Mesendoderm (in vitro differentiated cells): ENCODE data around the gene BANF2.

Source experiments
- DNase-seq: peaks from one replicate; pipeline ENCODE4 v3.0.0; 2013
- H2AK5ac ChIP-seq: 2 replicates; pipeline ENCODE4 v1.6.1; 2013; ENCODE audit warnings: low read length, inconsistent platforms
- H2BK120ac ChIP-seq: 2 replicates; pipeline ENCODE4 v1.6.1; 2013; ENCODE audit warnings: low read depth, mild to moderate bottlenecking, low read length, moderate library complexity, mixed read lengths
- H2BK15ac ChIP-seq: replicated peaks from 2 replicates; pipeline ENCODE4 v1.6.1; 2013; ENCODE audit warnings: low read depth, mild to moderate bottlenecking, moderate library complexity
- H2BK5ac ChIP-seq: 2 replicates; pipeline ENCODE4 v1.6.1; 2013; ENCODE audit warnings: low read length, inconsistent platforms
- H3K18ac ChIP-seq: 2 replicates; pipeline ENCODE4 v1.6.1; 2013; ENCODE audit warnings: mild to moderate bottlenecking, low read length, mixed read lengths
- H3K23ac ChIP-seq: one replicate; pipeline ENCODE4 v1.6.1; 2013; ENCODE audit warnings: low read length
- H3K27ac ChIP-seq: 2 replicates; pipeline ENCODE4 v1.5.1; 2013; ENCODE audit warnings: low read depth, mild to moderate bottlenecking, inconsistent platforms, low read length, moderate library complexity
- H3K27me3 ChIP-seq: 2 replicates; pipeline ENCODE4 v1.6.1; 2013; ENCODE audit warnings: low read length, control low read depth, mild to moderate bottlenecking, inconsistent platforms; ENCODE audit not compliant: insufficient read depth, poor library complexity
- H3K36me3 ChIP-seq: 2 replicates; pipeline ENCODE4 v1.6.1; 2013; ENCODE audit warnings: low read length, inconsistent platforms; ENCODE audit not compliant: control insufficient read depth, insufficient read depth
- H3K4ac ChIP-seq: one replicate; pipeline ENCODE4 v1.6.1; 2013; ENCODE audit warnings: low read depth, mild to moderate bottlenecking, low read length, moderate library complexity
- H3K4me1 ChIP-seq: 2 replicates; pipeline ENCODE4 v1.6.1; 2013; ENCODE audit warnings: low read depth, low read length, inconsistent platforms; ENCODE audit not compliant: control insufficient read depth
- H3K4me2 ChIP-seq: 2 replicates; pipeline ENCODE4 v1.6.1; 2013; ENCODE audit warnings: low read length
- H3K4me3 ChIP-seq: 2 replicates; pipeline ENCODE4 v1.5.1; 2013; ENCODE audit warnings: mild to moderate bottlenecking, low read length
- H3K56ac ChIP-seq: one replicate; pipeline ENCODE4 v1.6.1; 2013; ENCODE audit warnings: low read length
- H3K79me1 ChIP-seq: 2 replicates; pipeline ENCODE4 v1.6.1; 2013; ENCODE audit warnings: low read length, inconsistent platforms
- H3K79me2 ChIP-seq: 2 replicates; pipeline ENCODE4 v1.6.1; 2013; ENCODE audit warnings: mild to moderate bottlenecking, low read length; ENCODE audit not compliant: control insufficient read depth, insufficient read depth
- H3K9ac ChIP-seq: 2 replicates; pipeline ENCODE4 v1.6.1; 2013; ENCODE audit warnings: low read length, inconsistent platforms
- H4K5ac ChIP-seq: one replicate; pipeline ENCODE4 v1.6.1; 2013; ENCODE audit warnings: low read length
- H4K8ac ChIP-seq: one replicate; pipeline ENCODE4 v1.6.1; 2013; ENCODE audit warnings: low read depth, mild to moderate bottlenecking, control low read depth, low read length, moderate library complexity
- WGBS: extraction: QIAGEN DNeasy Blood & Tissue Kit; methylation state at CpG from one replicate; pipeline ENCODE4 v1.1.7; 2013; ENCODE audit warnings: low lambda C conversion rate, missing lambda C conversion rate; ENCODE audit not compliant: insufficient coverage; ENCODE audit errors: extremely low coverage; 5-methylcytosine and 5-hydroxymethylcytosine counted together

BANF2 gene

GRCh38 chr20:17714597-17714996 lies 14.8 kb downstream of the BANF2 start:
- Histone ChIP-seq H2BK15ac (no peak overlapping the region), H4K5ac (no peak overlapping the region), H3K79me2 (no peaks in the 10 kb centered on the region), H2BK120ac (no peak overlapping the region), H3K36me3 (no peaks in the 10 kb centered on the region), H3K27me3 (no peaks in the 10 kb centered on the region), H3K4ac (no peak overlapping the region), H3K18ac (no peak overlapping the region), H4K8ac (no peak overlapping the region), H3K23ac (no peak overlapping the region), H3K9ac (no peak overlapping the region), H3K4me1 (peaks cover 2% of the 10 kb centered on the region), H3K79me1 (no peaks in the 10 kb centered on the region), H2AK5ac (no peak overlapping the region), H3K4me2 (no peak overlapping the region), H2BK5ac (no peak overlapping the region), H3K27ac (no peak overlapping the region), H3K4me3 (no peak overlapping the region), H3K56ac (no peak overlapping the region)
- no CpG with 5 or more reads among the region's 1 CpG for WGBS
- DNase-seq = no peak

- no peak for DNase-seq
- H2BK120ac ChIP-seq = no peak overlapping the region
- no CpG with 5 or more reads among the region's 5 CpGs for WGBS
These were observed 15.3 kb downstream of the BANF2 start for GRCh38 chr20:17715075-17715474.

GRCh38 chr20:17716331-17716730 lies 16.6 kb downstream of the BANF2 start:
- DNase-seq = no peak
- H4K8ac ChIP-seq = no peak overlapping the region
- H4K5ac ChIP-seq = no peak overlapping the region
- no peak overlapping the region for H3K56ac ChIP-seq
- H3K36me3 ChIP-seq = no peaks in the 10 kb centered on the region
- H3K23ac ChIP-seq = no peak overlapping the region
- no peaks in the 10 kb centered on the region for H3K79me1 ChIP-seq
- no peak overlapping the region for H3K4me2 ChIP-seq
- no peak overlapping the region for H3K9ac ChIP-seq
- H3K27ac ChIP-seq = no peak overlapping the region
- no peaks in the 10 kb centered on the region for H3K79me2 ChIP-seq
- H2BK15ac ChIP-seq = no peak overlapping the region
- WGBS = no CpG with 5 or more reads among the region's 7 CpGs
- no peak overlapping the region for H3K4ac ChIP-seq
- no peak overlapping the region for H2AK5ac ChIP-seq
- H3K27me3 ChIP-seq = no peaks in the 10 kb centered on the region
- no peak overlapping the region for H3K18ac ChIP-seq
- H3K4me3 ChIP-seq = no peak overlapping the region
- H2BK5ac ChIP-seq = no peak overlapping the region
- no peak overlapping the region for H2BK120ac ChIP-seq
- H3K4me1 ChIP-seq = no peaks in the 10 kb centered on the region

More at GRCh38 chr20:17715075-17715474, 15.3 kb downstream of the BANF2 start:
- H3K36me3 ChIP-seq = no peaks in the 10 kb centered on the region
- no peak overlapping the region for H3K4me3 ChIP-seq
- no peak overlapping the region for H2AK5ac ChIP-seq
- no peaks in the 10 kb centered on the region for H3K27me3 ChIP-seq
- H4K8ac ChIP-seq = no peak overlapping the region
- no peak overlapping the region for H3K23ac ChIP-seq
- H3K27ac ChIP-seq = no peak overlapping the region
- H3K79me2 ChIP-seq = no peaks in the 10 kb centered on the region
- no peak overlapping the region for H4K5ac ChIP-seq
- H3K18ac ChIP-seq = no peak overlapping the region
- no peak overlapping the region for H3K4me2 ChIP-seq
- no peaks in the 10 kb centered on the region for H3K79me1 ChIP-seq
- H2BK5ac ChIP-seq = no peak overlapping the region
- no peak overlapping the region for H3K56ac ChIP-seq
- H2BK15ac ChIP-seq = no peak overlapping the region
- no peak overlapping the region for H3K9ac ChIP-seq
- H3K4me1 ChIP-seq = peaks cover 2% of the 10 kb centered on the region
- H3K4ac ChIP-seq = no peak overlapping the region

- Histone ChIP-seq H3K4ac (no peak overlapping the region), H3K23ac (no peak overlapping the region), H2BK15ac (no peak overlapping the region), H3K79me1 (no peaks in the 10 kb centered on the region), H3K4me2 (no peak overlapping the region), H2BK120ac (no peak overlapping the region), H4K5ac (no peak overlapping the region), H3K4me3 (no peak overlapping the region), H3K18ac (no peak overlapping the region), H2AK5ac (no peak overlapping the region), H3K27ac (no peak overlapping the region), H3K27me3 (no peaks in the 10 kb centered on the region), H4K8ac (no peak overlapping the region), H3K79me2 (no peaks in the 10 kb centered on the region), H3K4me1 (no peaks in the 10 kb centered on the region), H3K36me3 (no peaks in the 10 kb centered on the region), H2BK5ac (no peak overlapping the region), H3K9ac (no peak overlapping the region), H3K56ac (no peak overlapping the region)
- no CpG with 5 or more reads among the region's 4 CpGs for WGBS
- no peak for DNase-seq
These were observed 21.0 kb downstream of the BANF2 start for GRCh38 chr20:17720755-17721154.

GRCh38 chr20:17721802-17722486 lies 22.2 kb downstream of the BANF2 start:
- no peak overlapping the region for H3K9ac ChIP-seq
- no peak overlapping the region for H2AK5ac ChIP-seq
- no peak overlapping the region for H3K18ac ChIP-seq
- no peak overlapping the region for H4K8ac ChIP-seq
- no peak overlapping the region for H2BK15ac ChIP-seq
- no peak overlapping the region for H3K56ac ChIP-seq
- H2BK5ac ChIP-seq = no peak overlapping the region
- no peaks in the 10 kb centered on the region for H3K27me3 ChIP-seq
- H4K5ac ChIP-seq = no peak overlapping the region
- no peaks in the 10 kb centered on the region for H3K79me1 ChIP-seq
- no peak overlapping the region for H3K4me3 ChIP-seq
- no CpG with 5 or more reads among the region's 6 CpGs for WGBS
- no peak overlapping the region for H3K23ac ChIP-seq
- H3K4me1 ChIP-seq = no peaks in the 10 kb centered on the region
- DNase-seq = peak; percentile 34
- no peaks in the 10 kb centered on the region for H3K36me3 ChIP-seq
- no peak overlapping the region for H3K4me2 ChIP-seq
- no peak overlapping the region for H2BK120ac ChIP-seq
- H3K4ac ChIP-seq = no peak overlapping the region
- H3K27ac ChIP-seq = no peak overlapping the region
- H3K79me2 ChIP-seq = no peaks in the 10 kb centered on the region
